K562 (cell line): ENCODE results near the gene NFXL1. TPM values are rescaled to one million over a fixed set of nuclear protein-coding genes. Genes with fewer than 3 reads are reported as not detected.

Experiments used
- MGA ChIP-seq: fragments of 450-650 bp; IDR thresholded peaks from 2 replicates; pipeline ENCODE4 v1.6.1; 2016; ENCODE audit warnings: mild to moderate bottlenecking, moderate library complexity
- RBBP5 ChIP-seq: fragments of 200-600 bp; sonication (generic); IDR thresholded peaks from 2 replicates; pipeline ENCODE4 v1.6.1; 2012; ENCODE audit warnings: borderline replicate concordance, mild to moderate bottlenecking, low read length, control low read depth, inconsistent platforms; ENCODE audit not compliant: insufficient read depth, poor library complexity, severe bottlenecking
- ZHX1 ChIP-seq: fragments of 150-350 bp; conservative IDR thresholded peaks from 2 replicates; pipeline ENCODE4 v1.6.1; 2014; ENCODE audit warnings: low read length
- polyA plus RNA-seq, 8 experiments: library from polyadenylated mRNA; depleted of rRNA in 4 of 8; stranded (reverse) in 5 of 8; unstranded in 3 of 8; fragments of >200 nt; fragmentation: Nextera tagmentation in 2 of 8; fragmentation: Illumina TruSeq in 1 of 8; extraction: Ambion mirVana in 2 of 8; extraction: Trizol in 1 of 8; gene quantifications; 2 replicates each; pipeline versions ENCODE4 v1.2.1 to v1.2.3, GENCODE V29; 2011 to 2014; ENCODE audit warnings: inconsistent platforms in 1 of 8, missing spikeins in 1 of 8
- total RNA-seq, 7 experiments: library from RNA; depleted of rRNA in 6 of 7; stranded (reverse); fragments of >200 nt in 6 of 7; fragmentation: Illumina TruSeq in 2 of 7; extraction: Trizol in 2 of 7; gene quantifications; 2 replicates each; pipeline versions ENCODE4 v1.2.1 to v1.2.3, GENCODE V29; 2011 to 2021; ENCODE audit warnings: low replicate concordance in 1 of 7

The NFXL1 gene
- total and polyA plus RNA-seq, 9 of the 15 experiments (the other 6 are each of a cell fraction or from before 2014, with no cell fraction given): 7.5 to 27.0 (median 10.6) TPM

DNA sequence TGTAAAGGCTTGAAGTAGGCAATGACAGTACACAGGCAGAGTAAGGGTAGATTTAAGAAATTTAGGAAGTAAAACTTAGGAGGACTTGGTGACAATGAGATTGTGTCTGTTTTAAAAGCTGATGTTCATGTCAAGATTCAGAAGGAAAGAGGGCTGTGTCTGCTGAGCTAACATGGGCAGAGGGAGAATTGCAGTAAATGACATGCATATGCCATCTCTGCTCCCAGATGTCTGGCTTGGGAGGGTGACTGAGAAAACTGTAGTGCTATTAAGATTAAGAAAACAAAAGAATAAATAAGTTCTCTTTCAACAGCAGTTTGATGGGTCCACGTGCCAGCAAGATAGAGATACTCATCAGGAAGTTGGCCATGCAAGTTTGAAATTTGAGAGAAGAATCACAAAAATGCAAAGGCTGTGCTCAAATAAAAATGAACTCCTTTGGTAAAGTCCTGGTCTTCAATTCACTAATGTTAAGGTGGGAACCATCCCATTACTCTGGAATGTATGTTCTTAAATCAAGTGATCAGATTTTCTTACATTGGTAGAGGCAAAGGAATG lies 7.2 kb downstream of the NFXL1 start (continued):
- TF ChIP-seq MGA (no peak), ZHX1 (no peak), RBBP5 (no peak)
